K562 (cell line): ENCODE measurements around the gene HSDL2. TPM values are rescaled to one million over a fixed set of nuclear protein-coding genes. Genes with fewer than 3 reads are reported as not detected.

ENCODE experiments used
- ATAC-seq: fragments of 200-7000 bp; cut with Tn5 transposase; 3 replicates; pipeline ENCODE4 v1.9.1; 2020; ENCODE audit warnings: moderate library complexity
- BruUV-seq: library from RNA; stranded (reverse); fragments of 400-500 nt; replicated peaks from 2 replicates; lab custom pipeline; 2021; lab: Mats Ljungman, UMichigan
- CTCF ChIA-PET: fragments of 300-600 bp; formaldehyde crosslinking; extraction: SDS; loops from one replicate; lab custom pipeline; 2021; ENCODE audit warnings: low intra/inter-chr PET ratio; lab: Yijun Ruan, JAX
- POLR2A ChIA-PET: fragments of 300-600, 350-650 bp; sonication (Branson Sonifier 250); formaldehyde crosslinking; extraction: SDS; loops from one replicate; lab custom pipeline; 2021; ENCODE audit warnings: antibody characterized with exemption, inconsistent platforms; lab: Yijun Ruan, JAX
- DNase-seq, 4 experiments: peaks; one replicate each; pipeline versions ENCODE4 v3.0.0 to v3.0.0-alpha.2; 2011 to 2018; ENCODE audit warnings: low spot score in 3 of 4, mixed read lengths in 3 of 4; ENCODE audit errors: extremely low read depth in 1 of 4
- FAIRE-seq: peaks from 2 replicates; lab custom pipeline; 2011; peaks lifted over from hg19 to GRCh38; lab: Jason Lieb, UNC
- H2AFZ ChIP-seq: 2 replicates; pipeline ENCODE4 v1.6.0; 2011; ENCODE audit warnings: low read depth, low read length, control low read depth, inconsistent platforms
- H3K27ac ChIP-seq: fragments of 200-600 bp; 3 replicates; pipeline ENCODE4 v1.8.0; 2011; ENCODE audit warnings: low read depth, mild to moderate bottlenecking, control low read depth, inconsistent platforms, low read length, moderate library complexity, mixed read lengths; ENCODE audit errors: extremely low read depth
- H3K27me3 ChIP-seq, 2 experiments: fragments of 300-600 bp in 1 of 2; 2 replicates in 1 of 2; 3 replicates in 1 of 2; pipeline versions ENCODE4 v1.6.0 to v1.8.0; 2011; ENCODE audit warnings: inconsistent platforms in 2 of 2, low read length in 2 of 2, mild to moderate bottlenecking in 1 of 2, mixed read lengths in 1 of 2, moderate library complexity in 1 of 2; ENCODE audit not compliant: control insufficient read depth in 2 of 2, insufficient read depth in 2 of 2
- H3K36me3 ChIP-seq: fragments of 300-600 bp; 3 replicates; pipeline ENCODE4 v1.8.0; 2011; ENCODE audit warnings: mild to moderate bottlenecking, low read length, inconsistent platforms; ENCODE audit not compliant: control insufficient read depth, insufficient read depth
- H3K4me1 ChIP-seq, 2 experiments: fragments of 200-600 bp in 1 of 2; replicated peaks in 1 of 2; 2 replicates in 1 of 2; 3 replicates in 1 of 2; pipeline versions ENCODE4 v1.5.1 to v1.8.0; 2011; ENCODE audit warnings: inconsistent platforms in 2 of 2, low read length in 2 of 2, mild to moderate bottlenecking in 1 of 2, mixed read lengths in 1 of 2, moderate library complexity in 1 of 2; ENCODE audit not compliant: control insufficient read depth in 2 of 2, insufficient read depth in 2 of 2
- H3K4me2 ChIP-seq: 2 replicates; pipeline ENCODE4 v1.6.1; 2011; ENCODE audit warnings: low read length, control low read depth, inconsistent platforms, mixed read lengths; ENCODE audit not compliant: insufficient read depth
- H3K4me3 ChIP-seq: fragments of 200-600 bp; sonication (generic), shearing (Covaris generic); 2 replicates; pipeline ENCODE4 v1.5.1; 2016; ENCODE audit warnings: control low read depth, inconsistent platforms
- H3K79me2 ChIP-seq: fragments of 200-600 bp; 3 replicates; pipeline ENCODE4 v1.8.0; 2011; ENCODE audit warnings: low read length, inconsistent platforms; ENCODE audit not compliant: control insufficient read depth, insufficient read depth
- H3K9ac ChIP-seq, 2 experiments: 2 replicates each; pipeline versions ENCODE4 v1.6.0 to v1.6.1; 2011; ENCODE audit warnings: low read depth in 2 of 2, low read length in 2 of 2, control low read depth in 1 of 2, inconsistent platforms in 1 of 2, mild to moderate bottlenecking in 1 of 2, mixed read lengths in 1 of 2; ENCODE audit not compliant: insufficient read depth in 1 of 2
- H3K9me1 ChIP-seq: one replicate; pipeline ENCODE4 v1.6.0; 2011; ENCODE audit warnings: inconsistent platforms, mild to moderate bottlenecking, low read length, moderate library complexity; ENCODE audit not compliant: control insufficient read depth, insufficient read depth
- H3K9me3 ChIP-seq: replicated peaks from 2 replicates; pipeline ENCODE4 v1.5.1; 2011; ENCODE audit warnings: low read depth, low read length, inconsistent platforms; ENCODE audit not compliant: control insufficient read depth, insufficient read depth
- H4K20me1 ChIP-seq: replicated peaks from 2 replicates; pipeline ENCODE4 v1.6.1; 2011; ENCODE audit warnings: low read length, inconsistent platforms, mixed read lengths; ENCODE audit not compliant: control insufficient read depth, insufficient read depth
- CTBP1 ChIP-seq: fragments of 450-650 bp; IDR thresholded peaks from 2 replicates; pipeline ENCODE4 v1.6.1; 2016; ENCODE audit warnings: borderline replicate concordance
- DDX20 ChIP-seq: fragments of 450-650 bp; IDR thresholded peaks from 2 replicates; pipeline ENCODE4 v1.6.1; 2016; ENCODE audit warnings: missing genetic modification characterization, low read depth, mild to moderate bottlenecking, missing compliant biosample characterization, moderate library complexity
- POLR2AphosphoS2 ChIP-seq: IDR thresholded peaks from 2 replicates; pipeline ENCODE4 v1.6.1; 2012; ENCODE audit warnings: low read length, improper control_type of control experiment
- ZNF324 ChIP-seq: fragments of 250-450 bp; sonication (Bioruptor Pico); IDR thresholded peaks from 2 replicates; pipeline ENCODE4 v1.4.0; 2020; ENCODE audit warnings: mild to moderate bottlenecking
- ZNF589 ChIP-seq: fragments of 200-800 bp; sonication (Bioruptor generic); IDR thresholded peaks from 2 replicates; pipeline ENCODE4 v1.6.1; 2016; ENCODE audit warnings: low read depth, missing genetic modification characterization, missing compliant biosample characterization
- WGBS: fragments of 100-300 bp; shearing (Covaris generic); methylation state at CpG from one replicate; pipeline ENCODE4 v1.1.6; 2016; ENCODE audit warnings: low coverage, mixed read lengths; ENCODE audit not compliant: insufficient coverage; ENCODE audit errors: missing lambda C conversion rate; 5-methylcytosine and 5-hydroxymethylcytosine counted together
- in situ Hi-C: fragments of 300-500 bp; cut with MboI; formaldehyde crosslinking; loops from 4 replicates; pipeline ENCODE4 v1.15.0; 2018; ENCODE audit warnings: inconsistent platforms, mixed read lengths
- intact Hi-C: fragments of 100-400 bp; cut with micrococcal nuclease; formaldehyde crosslinking; loops from 2 replicates; pipeline ENCODE4 v1.14.2; 2022
- polyA plus RNA-seq, 8 experiments: library from polyadenylated mRNA; depleted of rRNA in 4 of 8; stranded (reverse) in 5 of 8; unstranded in 3 of 8; fragments of >200 nt; fragmentation: Nextera tagmentation in 2 of 8; fragmentation: Illumina TruSeq in 1 of 8; extraction: Ambion mirVana in 2 of 8; extraction: Trizol in 1 of 8; gene quantifications; 2 replicates each; pipeline versions ENCODE4 v1.2.1 to v1.2.3, GENCODE V29; 2011 to 2014; ENCODE audit warnings: inconsistent platforms in 1 of 8, missing spikeins in 1 of 8
- total RNA-seq, 7 experiments: library from RNA; depleted of rRNA in 6 of 7; stranded (reverse); fragments of >200 nt in 6 of 7; fragmentation: Illumina TruSeq in 2 of 7; extraction: Trizol in 2 of 7; gene quantifications; 2 replicates each; pipeline versions ENCODE4 v1.2.1 to v1.2.3, GENCODE V29; 2011 to 2021; ENCODE audit warnings: low replicate concordance in 1 of 7
- TF ChIP-seq, protein P1 (sequence below): fragments of 450-650 bp; IDR thresholded peaks from 2 replicates; pipeline ENCODE4 v1.6.1; 2018; ENCODE audit not compliant: partially characterized antibody

HSDL2 gene
- total and polyA plus RNA-seq, 9 of the 15 experiments (the other 6 are each of a cell fraction or from before 2014, with no cell fraction given) = 22.8 to 74.1 (median 35.6) TPM

DNA sequence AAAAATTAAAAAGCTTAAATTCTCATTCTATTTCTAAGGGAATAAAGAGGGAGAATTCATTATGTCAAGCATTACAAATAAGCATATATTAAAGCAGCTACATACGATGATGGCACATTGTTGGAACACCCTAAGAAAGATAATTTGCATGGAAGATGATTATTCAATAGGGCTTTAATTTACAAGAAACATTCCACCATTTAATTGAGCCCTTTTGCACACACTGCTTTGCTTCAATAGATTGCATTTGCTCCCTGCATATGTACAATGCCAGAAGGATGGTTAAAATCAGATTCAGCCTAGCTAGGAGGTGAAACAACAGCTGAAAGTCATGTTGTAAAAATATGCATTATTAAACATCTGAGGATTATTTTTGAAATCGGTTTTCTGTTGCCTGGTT, 128.5 kb downstream of the HSDL2 start:
- intact Hi-C loops = loop anchor here (10.0 kb wide), 1 partner anchor 206 kb away; the partner anchor contains the start of gene INIP
- BruUV-seq = no TSS peak

More for the DNA sequence above, 128.5 kb downstream of the HSDL2 start:
- TF ChIP-seq POLR2AphosphoS2 = no peak
- no peak for TF ChIP-seq ZNF589 (CRISPR knock-in tag)
- no peak for TF ChIP-seq CTBP1
- no peak for TF ChIP-seq DDX20
- no peak for TF ChIP-seq ZNF324 (CRISPR knock-in tag)
- TF ChIP-seq, protein P1, sequence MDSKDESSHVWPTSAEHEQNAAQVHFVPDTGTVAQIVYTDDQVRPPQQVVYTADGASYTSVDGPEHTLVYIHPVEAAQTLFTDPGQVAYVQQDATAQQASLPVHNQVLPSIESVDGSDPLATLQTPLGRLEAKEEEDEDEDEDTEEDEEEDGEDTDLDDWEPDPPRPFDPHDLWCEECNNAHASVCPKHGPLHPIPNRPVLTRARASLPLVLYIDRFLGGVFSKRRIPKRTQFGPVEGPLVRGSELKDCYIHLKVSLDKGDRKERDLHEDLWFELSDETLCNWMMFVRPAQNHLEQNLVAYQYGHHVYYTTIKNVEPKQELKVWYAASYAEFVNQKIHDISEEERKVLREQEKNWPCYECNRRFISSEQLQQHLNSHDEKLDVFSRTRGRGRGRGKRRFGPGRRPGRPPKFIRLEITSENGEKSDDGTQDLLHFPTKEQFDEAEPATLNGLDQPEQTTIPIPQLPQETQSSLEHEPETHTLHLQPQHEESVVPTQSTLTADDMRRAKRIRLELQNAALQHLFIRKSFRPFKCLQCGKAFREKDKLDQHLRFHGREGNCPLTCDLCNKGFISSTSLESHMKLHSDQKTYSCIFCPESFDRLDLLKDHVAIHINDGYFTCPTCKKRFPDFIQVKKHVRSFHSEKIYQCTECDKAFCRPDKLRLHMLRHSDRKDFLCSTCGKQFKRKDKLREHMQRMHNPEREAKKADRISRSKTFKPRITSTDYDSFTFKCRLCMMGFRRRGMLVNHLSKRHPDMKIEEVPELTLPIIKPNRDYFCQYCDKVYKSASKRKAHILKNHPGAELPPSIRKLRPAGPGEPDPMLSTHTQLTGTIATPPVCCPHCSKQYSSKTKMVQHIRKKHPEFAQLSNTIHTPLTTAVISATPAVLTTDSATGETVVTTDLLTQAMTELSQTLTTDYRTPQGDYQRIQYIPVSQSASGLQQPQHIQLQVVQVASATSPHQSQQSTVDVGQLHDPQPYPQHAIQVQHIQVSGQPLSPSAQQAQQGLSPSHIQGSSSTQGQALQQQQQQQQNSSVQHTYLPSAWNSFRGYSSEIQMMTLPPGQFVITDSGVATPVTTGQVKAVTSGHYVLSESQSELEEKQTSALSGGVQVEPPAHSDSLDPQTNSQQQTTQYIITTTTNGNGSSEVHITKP = no peak
- Histone ChIP-seq H3K79me2 (peaks cover 79% of the 10 kb centered on the region), H3K4me3 (no peak overlapping the region), H3K27me3 (no peaks in the 10 kb centered on the region), H4K20me1 (no peaks in the 10 kb centered on the region; the same call in 1 of the 2 replicates), H2AFZ (no peak overlapping the region), H3K4me1 (peaks cover under 1 to 13% of the 10 kb centered on the region in 2 experiments; a peak in 2 of 5 replicates), H3K9me3 (no peaks in the 10 kb centered on the region), H3K9me1 (no peaks in the 10 kb centered on the region), H3K4me2 (no peak overlapping the region), H3K9ac (no peak overlapping the region), H3K36me3 (no peaks in the 10 kb centered on the region; the same call in 2 of the 3 replicates), H3K27ac (no peak overlapping the region)
- DNase-seq = no peak
- 57% methylated on average over 2 of the region's 2 CpGs for WGBS
- no peak for FAIRE-seq
- ATAC-seq = no peak
- ChIA-PET POLR2A (interaction anchor here (0.8 to 1.0 kb wide), 3 partner anchors 19 to 151 kb away, joined by 3 to 4 read pairs (median 3); no protein-coding TSS in a partner anchor), CTCF (no interaction called here)
- in situ Hi-C loops = no loop called here
